Measurements from ENCODE around the gene MYO1F.

- no peak for TF ChIP-seq CTCF (CRISPR knock-in tag; IDR thresholded peaks at IDR 0.05)
- TF ChIP-seq NBN (conservative IDR thresholded peaks at IDR 0.05): no peak
These were observed 90.5 kb downstream of the MYO1F start for GRCh38 chr19:8486661-8487136.

All from HepG2 (cell line).